ENCODE results near the gene ASIC4.

Gene ASIC4

DNA sequence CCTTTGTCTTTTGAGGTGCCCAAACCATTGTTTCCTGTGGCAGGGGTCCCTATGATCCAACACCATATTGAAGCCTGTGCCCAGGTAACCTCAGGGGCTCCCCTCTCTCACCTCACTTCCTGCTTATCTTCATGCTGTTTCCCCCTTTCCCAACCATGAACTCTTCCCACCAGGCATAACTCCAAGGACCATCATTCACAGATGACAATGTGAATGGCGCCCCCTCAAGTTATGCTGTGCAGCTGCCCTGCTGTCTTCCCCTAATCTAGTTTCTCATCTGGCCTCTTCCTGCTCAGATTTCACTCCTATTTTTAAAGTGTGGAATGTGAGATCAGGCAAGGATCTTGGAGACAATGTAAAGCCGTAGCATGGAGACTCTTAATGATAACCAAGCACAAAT lies 14.1 kb upstream of the ASIC4 start:
- peaks cover 9% of the 10 kb centered on the region for H3K36me3 Mint-ChIP-seq
- peak overlapping the region; percentile 34 for H3K27ac Mint-ChIP-seq
- peak overlapping the region; percentile 100 for H3K4me3 Mint-ChIP-seq
- no peaks in the 10 kb centered on the region for H3K9me3 Mint-ChIP-seq (ENCODE audit: low read depth)
- peaks cover 18% of the 10 kb centered on the region for H3K27me3 Mint-ChIP-seq
- peaks cover 32% of the 10 kb centered on the region for H3K4me1 Mint-ChIP-seq (ENCODE audit: low read depth)

DNA sequence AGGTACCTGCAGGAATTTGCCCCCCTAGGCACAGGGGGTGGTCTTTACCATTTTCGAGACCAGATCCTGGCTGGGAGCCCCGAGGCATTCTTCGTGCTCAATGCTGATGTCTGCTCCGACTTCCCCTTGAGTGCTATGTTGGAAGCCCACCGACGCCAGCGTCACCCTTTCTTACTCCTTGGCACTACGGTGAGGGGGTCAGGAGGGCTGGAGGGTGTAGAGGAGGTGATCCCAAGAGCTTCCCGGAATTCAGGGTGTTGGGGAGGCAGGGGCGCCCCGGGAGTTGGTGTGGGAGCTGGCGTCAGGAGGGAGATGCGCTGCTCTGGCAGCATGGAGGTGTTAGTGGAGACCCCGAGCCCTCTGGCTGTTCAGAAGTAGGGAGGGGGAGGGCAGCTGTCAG lies 12.4 kb upstream of the ASIC4 start:
- Mint-ChIP-seq H3K27me3 (peaks cover 8% of the 10 kb centered on the region), H3K27ac (no peak overlapping the region), H3K4me1 (ENCODE audit: low read depth) (peaks cover 28% of the 10 kb centered on the region), H3K36me3 (peaks cover 11% of the 10 kb centered on the region), H3K9me3 (ENCODE audit: low read depth) (no peaks in the 10 kb centered on the region), H3K4me3 (no peak overlapping the region)

DNA sequence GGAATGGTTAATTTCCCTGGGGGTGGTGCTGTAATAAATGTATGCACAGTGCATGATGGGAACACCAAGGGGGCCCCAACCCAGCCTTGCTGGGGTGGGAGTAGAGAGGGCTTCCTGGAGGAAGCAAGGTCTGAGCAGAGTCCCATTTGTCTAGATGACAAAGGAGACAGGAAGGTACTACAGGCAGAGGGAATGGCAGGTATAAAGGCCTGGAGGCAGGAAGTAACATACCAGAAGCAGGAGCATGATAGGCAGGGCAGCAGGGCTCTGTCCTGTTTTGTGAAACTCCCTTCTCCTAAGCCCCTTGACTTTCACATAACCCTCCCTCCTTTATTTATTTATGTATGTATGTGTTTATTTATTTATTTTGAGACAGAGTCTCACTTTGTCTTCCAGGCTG lies 11.7 kb upstream of the ASIC4 start:
- Mint-ChIP-seq H3K27ac (no peak overlapping the region), H3K36me3 (peaks cover 11% of the 10 kb centered on the region), H3K9me3 (ENCODE audit: low read depth) (no peaks in the 10 kb centered on the region), H3K4me1 (ENCODE audit: low read depth) (peaks cover 22% of the 10 kb centered on the region), H3K4me3 (no peak overlapping the region), H3K27me3 (peaks cover 5% of the 10 kb centered on the region)

DNA sequence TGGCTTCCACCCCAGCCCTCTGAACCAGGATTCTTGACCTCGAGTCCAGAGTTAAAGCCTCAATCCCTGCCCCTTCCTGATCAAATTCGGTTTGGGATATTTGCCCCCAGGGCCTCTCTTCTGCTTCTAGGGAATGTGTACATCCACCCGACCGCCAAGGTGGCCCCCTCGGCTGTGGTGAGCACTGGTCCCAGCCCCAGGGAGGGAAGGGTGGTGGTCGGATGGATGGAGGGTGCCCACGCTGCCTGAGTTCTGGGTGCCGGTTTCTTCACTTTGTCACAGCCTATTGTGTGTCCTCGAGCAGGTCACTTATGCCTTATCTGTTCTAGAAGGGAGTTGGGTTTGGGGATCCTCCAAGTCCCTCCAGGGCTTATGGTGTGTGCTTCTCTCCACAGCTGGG lies 8.7 kb upstream of the ASIC4 start:
- H3K4me3 Mint-ChIP-seq, result no peak overlapping the region
- H3K27ac Mint-ChIP-seq, result no peak overlapping the region
- H3K27me3 Mint-ChIP-seq, result peaks cover 10% of the 10 kb centered on the region
- peaks cover 11% of the 10 kb centered on the region for H3K4me1 Mint-ChIP-seq (ENCODE audit: low read depth)
- H3K9me3 Mint-ChIP-seq (ENCODE audit: low read depth), result no peaks in the 10 kb centered on the region
- H3K36me3 Mint-ChIP-seq, result peaks cover 11% of the 10 kb centered on the region

DNA sequence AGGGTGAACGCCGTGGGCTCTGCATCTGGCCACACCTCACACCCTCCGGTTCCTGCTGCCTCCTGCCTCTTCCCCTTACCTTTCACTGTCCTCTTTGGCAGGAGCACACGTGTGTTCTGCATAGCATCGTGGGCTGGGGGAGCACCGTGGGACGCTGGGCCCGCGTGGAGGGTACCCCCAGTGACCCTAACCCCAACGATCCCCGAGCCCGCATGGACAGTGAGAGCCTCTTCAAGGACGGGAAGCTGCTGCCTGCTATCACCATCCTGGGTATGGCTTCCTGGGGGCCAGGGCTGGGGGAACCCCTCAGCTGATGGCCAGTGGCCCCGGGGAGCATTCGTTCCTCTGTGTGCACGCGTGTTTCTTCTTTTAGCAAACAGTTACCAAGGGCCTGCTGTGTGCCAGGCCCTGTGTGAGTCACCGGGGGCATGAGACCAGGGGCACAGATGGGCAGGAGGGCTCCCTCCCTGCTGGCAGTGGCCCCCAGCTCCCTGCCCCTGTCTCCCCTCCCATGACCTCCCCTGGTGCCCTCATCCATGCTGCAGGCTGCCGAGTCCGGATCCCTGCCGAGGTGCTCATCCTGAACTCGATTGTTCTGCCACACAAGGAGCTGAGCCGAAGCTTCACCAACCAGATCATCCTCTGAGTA lies 8.0 kb upstream of the ASIC4 start:
- Mint-ChIP-seq H3K4me3 (no peak overlapping the region), H3K27ac (no peak overlapping the region), H3K9me3 (ENCODE audit: low read depth) (no peaks in the 10 kb centered on the region), H3K36me3 (peaks cover 11% of the 10 kb centered on the region), H3K27me3 (peaks cover 10% of the 10 kb centered on the region), H3K4me1 (ENCODE audit: low read depth) (peaks cover 11% of the 10 kb centered on the region)

DNA sequence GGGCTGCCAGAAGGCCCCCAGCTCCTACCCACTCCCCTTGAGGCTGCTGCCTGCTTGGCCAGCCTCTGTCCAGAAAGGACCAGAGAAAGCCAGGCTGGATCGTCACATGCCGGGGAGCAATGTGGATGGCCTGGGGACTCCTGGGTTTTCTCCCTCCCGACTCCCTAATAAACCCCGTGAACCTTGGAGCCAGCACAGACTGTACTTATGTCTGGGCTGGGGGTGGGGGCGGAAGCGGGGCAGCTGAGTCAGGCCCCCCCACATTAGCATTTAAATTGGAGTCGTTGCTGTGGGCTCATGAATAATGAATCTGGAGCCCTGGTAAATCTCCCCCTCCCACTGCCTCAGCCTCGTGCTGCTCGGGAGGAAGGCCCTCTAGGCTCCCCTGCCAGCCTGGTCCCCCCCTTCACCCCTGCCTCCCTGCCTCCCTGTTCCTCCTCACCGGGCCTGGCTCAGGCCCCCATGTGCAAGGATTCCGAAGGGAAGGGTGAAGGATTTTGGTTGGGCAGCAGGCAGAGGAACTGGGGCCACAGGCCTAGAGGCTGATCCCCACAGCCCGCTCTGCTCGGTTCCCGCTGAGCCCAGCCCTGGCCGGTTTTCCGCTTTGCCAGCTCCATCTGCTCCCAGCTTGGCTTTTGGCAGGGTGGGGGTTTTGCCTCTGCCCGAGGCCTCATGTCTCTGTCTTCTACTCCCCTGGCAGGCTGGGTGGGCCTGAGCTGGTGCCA lies 7.3 kb upstream of the ASIC4 start:
- Mint-ChIP-seq H3K4me1 (ENCODE audit: low read depth) (peaks cover 11% of the 10 kb centered on the region), H3K27me3 (peaks cover 10% of the 10 kb centered on the region), H3K4me3 (no peak overlapping the region), H3K9me3 (ENCODE audit: low read depth) (no peaks in the 10 kb centered on the region), H3K36me3 (peaks cover 11% of the 10 kb centered on the region), H3K27ac (no peak overlapping the region)

DNA sequence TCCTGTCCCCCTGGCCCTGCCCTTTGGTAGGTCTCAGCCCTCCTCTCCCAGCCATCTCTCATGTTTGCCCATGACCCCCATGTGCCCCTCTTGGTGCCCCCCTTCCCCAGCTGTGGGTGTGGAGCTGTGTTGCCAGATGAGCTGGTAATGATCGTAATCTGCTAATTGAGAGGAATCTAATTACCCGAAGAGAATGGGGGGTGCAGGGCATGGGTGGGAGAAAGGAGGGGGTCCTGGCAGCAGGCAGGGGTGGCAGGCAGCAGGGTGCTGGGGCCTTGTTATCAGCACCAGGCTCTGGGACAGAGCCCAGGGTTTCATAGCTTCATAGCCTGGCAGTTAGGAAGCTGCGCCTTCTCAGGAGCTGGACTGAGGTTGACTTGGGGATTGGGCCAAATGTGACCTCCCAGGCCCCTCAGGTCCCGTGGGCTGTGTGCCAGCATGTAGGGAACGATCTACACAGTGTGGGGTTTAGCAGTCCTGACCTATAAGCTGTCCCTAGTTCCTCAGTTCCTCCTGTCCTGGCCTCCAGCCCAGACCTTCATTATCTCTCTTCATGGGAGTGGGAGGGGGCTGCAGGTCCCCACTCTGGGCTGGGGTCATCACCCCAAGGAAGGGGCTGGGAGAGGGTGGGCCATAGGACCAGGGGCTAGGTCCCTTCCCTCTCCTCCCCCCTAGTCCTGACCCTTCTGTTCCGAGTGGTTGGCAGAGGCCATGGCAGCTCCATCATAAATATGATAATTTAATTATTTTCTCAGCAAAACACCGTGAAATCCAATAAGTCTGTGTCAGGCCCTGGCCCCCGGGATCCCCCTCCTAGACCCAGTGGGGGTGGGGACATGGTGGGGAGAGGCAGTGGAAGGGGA lies 6.5 kb upstream of the ASIC4 start:
- H3K36me3 Mint-ChIP-seq, result peaks cover 11% of the 10 kb centered on the region
- peaks cover 11% of the 10 kb centered on the region for H3K4me1 Mint-ChIP-seq (ENCODE audit: low read depth)
- H3K27me3 Mint-ChIP-seq, result peaks cover 13% of the 10 kb centered on the region
- no peak overlapping the region for H3K4me3 Mint-ChIP-seq
- no peaks in the 10 kb centered on the region for H3K9me3 Mint-ChIP-seq (ENCODE audit: low read depth)
- no peak overlapping the region for H3K27ac Mint-ChIP-seq

DNA sequence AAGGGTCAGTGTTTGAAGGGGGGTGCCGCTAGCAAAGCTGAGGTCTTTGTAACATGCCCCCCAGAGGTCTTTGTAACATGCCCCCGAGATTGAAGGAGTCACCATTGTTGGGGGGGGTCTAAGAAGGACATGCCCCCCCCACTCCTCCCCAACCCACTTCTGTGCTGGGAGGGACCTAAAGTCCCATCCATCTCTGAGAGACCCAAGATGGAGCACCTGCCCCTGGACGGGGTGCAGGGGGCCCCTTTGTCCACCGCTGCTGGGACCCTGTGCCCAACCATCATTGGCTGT lies 5.9 kb upstream of the ASIC4 start:
- Mint-ChIP-seq H3K27me3 (peaks cover 18% of the 10 kb centered on the region), H3K4me1 (ENCODE audit: low read depth) (peaks cover 13% of the 10 kb centered on the region), H3K4me3 (no peak overlapping the region), H3K27ac (no peak overlapping the region), H3K36me3 (peaks cover 10% of the 10 kb centered on the region), H3K9me3 (ENCODE audit: low read depth) (no peaks in the 10 kb centered on the region)

DNA sequence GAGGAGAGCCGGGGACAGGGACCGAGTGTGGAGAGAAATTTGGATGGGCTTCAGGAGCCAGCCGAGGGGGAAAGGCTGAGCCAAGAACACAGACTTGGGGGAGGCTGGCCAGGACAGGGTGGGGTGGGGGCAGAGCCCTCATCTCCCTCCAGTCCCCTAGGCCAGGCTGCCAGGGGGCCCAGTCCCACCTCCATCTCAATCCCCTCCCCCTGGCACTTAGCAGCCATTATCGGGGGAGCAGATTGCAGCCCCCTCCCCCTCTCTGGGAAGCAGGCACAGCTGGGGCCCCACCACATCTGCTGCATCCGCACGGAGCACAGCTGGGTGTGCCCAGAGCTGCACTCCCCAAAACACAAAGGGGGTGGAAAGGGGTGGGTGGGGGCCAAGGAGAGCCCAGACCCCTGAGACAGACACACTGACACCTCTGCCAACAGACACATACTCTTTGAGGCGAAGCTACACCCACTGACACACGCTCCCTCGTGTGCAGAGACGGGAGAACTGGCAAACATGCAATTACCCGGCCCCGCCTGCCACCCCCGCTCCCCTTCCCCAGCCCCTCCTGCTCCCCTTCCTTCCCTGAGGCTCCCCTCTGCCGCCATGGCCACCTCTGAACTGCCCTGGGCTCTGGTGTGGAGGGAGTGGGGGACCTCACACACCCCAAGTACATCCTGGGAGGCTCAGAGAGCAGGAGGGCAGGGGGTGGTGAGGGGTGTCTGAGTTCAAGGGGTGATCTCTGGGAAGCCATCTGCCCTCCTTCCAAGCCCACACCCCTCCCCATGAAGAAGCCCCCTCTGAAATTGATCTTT lies 5.1 kb upstream of the ASIC4 start:
- peak overlapping the region; percentile 14 for H3K4me3 Mint-ChIP-seq
- H3K27me3 Mint-ChIP-seq, result peaks cover 24% of the 10 kb centered on the region
- no peak overlapping the region for H3K27ac Mint-ChIP-seq

DNA sequence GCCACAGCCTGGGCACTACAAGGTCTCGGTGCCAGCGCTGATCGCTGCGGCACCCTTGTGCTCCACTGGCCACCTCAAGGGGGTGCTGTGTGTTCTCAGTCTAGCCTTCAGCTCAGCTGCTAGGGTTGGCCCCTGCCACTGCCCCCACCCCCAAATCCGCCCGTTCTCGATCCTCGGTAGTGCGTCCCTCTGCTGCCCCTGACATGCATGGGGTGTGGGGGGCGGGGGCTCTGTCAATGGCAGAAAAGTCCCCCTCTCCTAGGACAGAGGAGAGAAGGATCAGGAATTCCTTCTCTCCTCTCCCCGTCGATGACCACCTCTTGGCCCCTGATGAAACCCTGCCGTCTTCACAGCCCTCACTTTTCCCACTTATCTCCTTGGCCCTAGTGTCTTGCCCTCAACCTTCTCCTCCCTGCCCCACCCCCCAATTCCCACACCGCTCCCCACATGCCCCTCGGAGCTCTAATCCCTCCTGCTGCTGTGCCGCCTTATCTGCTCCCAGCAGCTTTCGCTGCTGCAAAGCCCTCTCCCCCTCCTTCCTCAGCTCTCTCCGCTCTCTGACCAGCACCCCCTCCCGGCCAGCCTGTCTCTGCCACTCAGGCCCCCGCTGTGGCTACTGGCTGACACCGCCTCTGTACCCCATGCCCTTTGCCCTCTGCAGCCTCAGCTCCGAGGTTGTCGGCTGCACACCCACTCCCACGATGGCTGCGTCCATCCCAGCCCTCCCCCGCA lies 4.3 kb upstream of the ASIC4 start:
- no peak overlapping the region for H3K27ac Mint-ChIP-seq
- H3K27me3 Mint-ChIP-seq, result peaks cover 26% of the 10 kb centered on the region
- H3K36me3 Mint-ChIP-seq, result peaks cover 2% of the 10 kb centered on the region
- H3K9me3 Mint-ChIP-seq (ENCODE audit: low read depth), result no peaks in the 10 kb centered on the region
- H3K4me3 Mint-ChIP-seq, result peak overlapping the region; percentile 14
- peaks cover 23% of the 10 kb centered on the region for H3K4me1 Mint-ChIP-seq (ENCODE audit: low read depth)

More for the DNA sequence above, 5.1 kb upstream of the ASIC4 start:
- Mint-ChIP-seq H3K9me3 (ENCODE audit: low read depth) (no peaks in the 10 kb centered on the region), H3K4me1 (ENCODE audit: low read depth) (peaks cover 21% of the 10 kb centered on the region), H3K36me3 (peaks cover 5% of the 10 kb centered on the region)

DNA sequence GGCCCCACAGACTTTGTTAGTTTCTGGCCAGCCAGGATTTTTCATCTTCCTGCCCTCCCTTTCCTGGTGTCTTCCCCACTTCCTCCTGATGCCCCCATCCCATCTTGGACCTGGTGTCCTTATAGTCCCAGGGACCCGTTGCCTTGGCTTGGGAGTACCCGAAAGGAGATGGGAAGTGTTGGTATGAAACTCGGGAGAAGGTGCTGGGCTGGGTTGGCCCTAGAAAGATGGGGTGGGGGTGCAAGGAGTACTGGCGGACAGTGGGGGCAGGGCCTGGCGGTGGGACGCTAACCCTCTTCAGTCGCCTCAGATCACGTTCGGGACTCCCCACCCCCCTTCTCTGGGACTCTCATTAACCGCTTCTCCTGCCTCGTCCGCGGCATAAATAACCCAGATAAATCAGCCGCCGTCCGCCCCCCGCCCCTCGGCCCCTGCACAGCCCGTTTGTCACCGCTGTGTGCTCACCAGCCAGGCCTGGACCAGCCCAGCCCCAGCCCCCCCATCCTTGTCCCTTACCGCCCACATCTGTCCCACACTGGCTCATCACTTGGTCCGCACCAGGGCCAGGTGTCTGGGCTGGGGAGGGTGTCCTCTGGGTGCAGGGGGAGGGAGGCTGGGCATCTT lies 3.7 kb upstream of the ASIC4 start:
- peaks cover 2% of the 10 kb centered on the region for H3K36me3 Mint-ChIP-seq
- peaks cover 25% of the 10 kb centered on the region for H3K4me1 Mint-ChIP-seq (ENCODE audit: low read depth)
- H3K27me3 Mint-ChIP-seq, result peaks cover 30% of the 10 kb centered on the region
- no peak overlapping the region for H3K27ac Mint-ChIP-seq
- H3K9me3 Mint-ChIP-seq (ENCODE audit: low read depth), result no peaks in the 10 kb centered on the region
- no peak overlapping the region for H3K4me3 Mint-ChIP-seq

DNA sequence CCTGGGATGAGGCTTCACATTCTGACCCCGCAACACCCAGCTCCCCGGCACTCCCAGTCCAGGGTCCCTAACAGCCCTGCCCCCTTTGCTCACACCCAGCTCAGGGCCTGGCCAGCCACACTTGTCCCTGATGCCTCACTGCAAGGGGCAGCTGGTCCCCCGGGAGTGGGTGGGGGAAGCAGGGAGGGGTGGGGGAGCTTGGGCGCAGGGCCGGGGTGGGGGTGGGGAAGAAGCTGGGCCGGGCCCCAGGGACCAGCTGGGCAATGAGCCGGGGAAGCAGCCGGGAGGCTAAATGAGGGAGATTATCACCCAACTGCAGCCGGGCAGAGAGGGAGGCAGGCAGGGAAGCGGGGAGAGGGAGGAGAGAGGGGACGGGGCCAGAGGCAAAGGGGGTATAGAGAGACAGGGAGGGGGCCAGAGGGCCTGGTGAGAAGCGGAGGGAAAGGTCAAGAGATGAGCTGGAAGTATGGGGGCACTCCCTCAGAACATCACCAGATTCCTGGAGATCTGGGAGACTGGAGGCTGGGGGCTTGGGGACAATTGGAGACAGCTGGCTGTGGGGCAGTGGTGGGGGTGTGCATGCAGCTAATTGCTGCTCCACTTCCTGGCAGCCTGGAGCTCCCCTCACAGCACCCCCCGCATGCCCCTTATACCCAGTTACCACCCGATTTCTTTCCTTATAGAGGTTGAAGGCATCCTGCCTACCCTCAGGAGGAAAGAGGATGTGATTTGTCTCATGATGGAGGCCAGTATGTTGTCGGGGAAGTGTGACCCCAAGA lies 2.5 kb upstream of the ASIC4 start:
- H3K27me3 Mint-ChIP-seq, result peaks cover 40% of the 10 kb centered on the region
- no peaks in the 10 kb centered on the region for H3K9me3 Mint-ChIP-seq (ENCODE audit: low read depth)
- H3K27ac Mint-ChIP-seq, result no peak overlapping the region
- H3K4me1 Mint-ChIP-seq (ENCODE audit: low read depth), result peaks cover 25% of the 10 kb centered on the region
- no peak overlapping the region for H3K4me3 Mint-ChIP-seq
- no peaks in the 10 kb centered on the region for H3K36me3 Mint-ChIP-seq

DNA sequence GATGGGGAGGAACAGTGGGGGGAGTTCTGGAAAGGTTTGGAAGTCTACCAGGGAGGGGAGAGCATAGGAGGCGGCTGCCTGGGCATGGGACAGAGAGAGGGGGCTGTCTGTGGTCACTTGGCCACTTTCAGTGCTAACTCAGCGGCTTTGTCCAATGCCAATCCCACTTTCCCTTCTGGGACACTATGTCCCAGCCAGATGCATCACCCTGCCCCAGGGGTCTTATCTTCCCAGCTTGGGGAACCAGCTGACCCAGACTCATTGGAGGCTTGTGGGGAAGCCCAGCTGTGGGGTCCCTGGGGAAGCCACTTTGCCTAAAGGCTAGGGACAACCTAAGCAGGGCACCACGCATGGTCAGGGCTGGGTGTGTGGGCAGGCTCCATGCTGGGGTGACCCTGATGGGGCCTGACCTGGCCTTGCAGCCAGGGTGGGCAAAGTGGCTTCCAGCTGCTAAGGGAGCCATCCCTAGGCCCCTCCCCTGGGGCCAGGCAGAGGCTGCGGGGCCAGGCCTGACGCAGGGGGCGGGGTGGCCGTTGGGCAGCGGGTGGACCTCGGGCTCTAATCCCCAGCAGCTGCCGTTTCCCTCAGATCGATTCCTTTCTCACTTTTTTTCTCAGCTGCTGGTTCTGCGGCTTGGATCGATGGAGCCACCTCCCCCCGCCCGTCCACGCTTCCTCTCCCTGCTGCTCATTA lies 1.6 kb upstream of the ASIC4 start:
- no peaks in the 10 kb centered on the region for H3K9me3 Mint-ChIP-seq (ENCODE audit: low read depth)
- peaks cover 25% of the 10 kb centered on the region for H3K4me1 Mint-ChIP-seq (ENCODE audit: low read depth)
- H3K4me3 Mint-ChIP-seq, result no peak overlapping the region
- H3K27me3 Mint-ChIP-seq, result peaks cover 45% of the 10 kb centered on the region
- no peak overlapping the region for H3K27ac Mint-ChIP-seq
- no peaks in the 10 kb centered on the region for H3K36me3 Mint-ChIP-seq
